GM11168 (cell line): ENCODE measurements around the gene ARHGAP33.

Experiments used
- in situ Hi-C: fragments of 300-500 bp; cut with MboI; formaldehyde crosslinking; loops from one replicate; pipeline ENCODE4 v1.12.0; 2022; ENCODE audit warnings: low sequenced_read_pairs; ENCODE audit not compliant: unreplicated experiment

The ARHGAP33 gene

GRCh38 chr19:35777086-35777841 lies 1.9 kb downstream of the ARHGAP33 start:
- in situ Hi-C loops = no loop called here

GRCh38 chr19:35777961-35778360 lies 2.6 kb downstream of the ARHGAP33 start:
- in situ Hi-C loops = no loop called here

- in situ Hi-C loops = no loop called here
Observed at GRCh38 chr19:35779033-35779432, 3.7 kb downstream of the ARHGAP33 start.

GRCh38 chr19:35780058-35780457 lies 4.7 kb downstream of the ARHGAP33 start:
- in situ Hi-C loops = no loop called here

GRCh38 chr19:35780717-35781116 lies 5.4 kb downstream of the ARHGAP33 start:
- in situ Hi-C loops = no loop called here

- in situ Hi-C loops = no loop called here
Observed at GRCh38 chr19:35781650-35782049, 6.3 kb downstream of the ARHGAP33 start.

- in situ Hi-C loops = no loop called here
Observed at GRCh38 chr19:35782589-35782988, 7.2 kb downstream of the ARHGAP33 start.

GRCh38 chr19:35783469-35784434 lies 8.4 kb downstream of the ARHGAP33 start:
- in situ Hi-C loops = no loop called here

GRCh38 chr19:35784503-35785338 lies 9.4 kb downstream of the ARHGAP33 start:
- in situ Hi-C loops = no loop called here

- in situ Hi-C loops = no loop called here
Observed at GRCh38 chr19:35785339-35785627, 9.9 kb downstream of the ARHGAP33 start.

- in situ Hi-C loops = no loop called here
Observed at GRCh38 chr19:35786299-35787160, 11.2 kb downstream of the ARHGAP33 start.

- in situ Hi-C loops = no loop called here
Observed at GRCh38 chr19:35787227-35787799, 11.9 kb downstream of the ARHGAP33 start.

GRCh38 chr19:35788205-35788960 lies 13.0 kb downstream of the ARHGAP33 start:
- in situ Hi-C loops = no loop called here

- in situ Hi-C loops = no loop called here
Observed at GRCh38 chr19:35789195-35789977, 14.0 kb downstream of the ARHGAP33 start.

GRCh38 chr19:35789978-35790944 lies 14.9 kb downstream of the ARHGAP33 start:
- in situ Hi-C loops = no loop called here

GRCh38 chr19:35790981-35791813 lies 15.8 kb downstream of the ARHGAP33 start:
- in situ Hi-C loops = no loop called here
